SK-N-SH (cell line): Measurements from ENCODE around the gene ZDHHC7. TPM values are rescaled to one million over a fixed set of nuclear protein-coding genes. Genes with fewer than 3 reads are reported as not detected.

ENCODE experiments used
- CTCF ChIA-PET: fragments of 300-600, 350-600 bp; formaldehyde crosslinking; extraction: SDS; loops from one replicate; lab custom pipeline; 2021; lab: Yijun Ruan, JAX
- POLR2A ChIA-PET: fragments of 350-600 bp; sonication (Branson Sonifier 250); formaldehyde crosslinking; extraction: SDS; loops from one replicate; lab custom pipeline; 2020; ENCODE audit warnings: antibody characterized with exemption, inconsistent platforms; lab: Yijun Ruan, JAX
- DNase-seq: peaks from one replicate; pipeline ENCODE4 v3.0.0; 2012
- H2AFZ ChIP-seq: fragments of 200-600 bp; sonication (generic); 2 replicates; pipeline ENCODE4 v1.8.1; 2016; ENCODE audit warnings: antibody characterized with exemption, mild to moderate bottlenecking, low read depth
- H3F3A ChIP-seq: fragments of 200-600 bp; sonication (generic); replicated peaks from 2 replicates; pipeline ENCODE3; 2016; ENCODE audit warnings: antibody characterized with exemption, mild to moderate bottlenecking; ENCODE audit not compliant: insufficient read depth
- H3K27ac ChIP-seq, 2 experiments: fragments of 200-500 bp in 1 of 2; fragments of 200-600 bp in 1 of 2; sonication (Bioruptor generic) in 1 of 2; sonication (generic), shearing (Covaris generic) in 1 of 2; 2 replicates each; pipeline versions ENCODE4 v1.5.1 to v1.6.1; 2014 to 2016; ENCODE audit warnings: low read depth in 2 of 2, inconsistent platforms in 1 of 2, low read length in 1 of 2, mild to moderate bottlenecking in 1 of 2, mixed read lengths in 1 of 2
- H3K27me3 ChIP-seq: fragments of 200-600 bp; sonication (generic), shearing (Covaris generic); 2 replicates; pipeline ENCODE4 v1.6.1; 2016; ENCODE audit warnings: mixed run types; ENCODE audit not compliant: insufficient read depth
- H3K36me3 ChIP-seq, 2 experiments: fragments of 200-500 bp in 1 of 2; fragments of 200-600 bp in 1 of 2; sonication (Bioruptor generic) in 1 of 2; sonication (generic) in 1 of 2; replicated peaks in 1 of 2; 2 replicates each; pipeline versions ENCODE3 to v1.5.1; 2014 to 2016; ENCODE audit warnings: low read length in 1 of 2, mild to moderate bottlenecking in 1 of 2; ENCODE audit not compliant: insufficient read depth in 2 of 2, control insufficient read depth in 1 of 2
- H3K4me1 ChIP-seq, 2 experiments: fragments of 200-500 bp in 1 of 2; fragments of 200-600 bp in 1 of 2; sonication (Bioruptor generic) in 1 of 2; sonication (generic), shearing (Covaris generic) in 1 of 2; 2 replicates each; pipeline versions ENCODE4 v1.5.1 to v1.6.1; 2014 to 2016; ENCODE audit warnings: low read depth in 1 of 2, low read length in 1 of 2, mixed run types in 1 of 2; ENCODE audit not compliant: insufficient read depth in 2 of 2, control insufficient read depth in 1 of 2
- H3K4me2 ChIP-seq: fragments of 200-600 bp; sonication (generic), shearing (Covaris generic); 2 replicates; pipeline ENCODE4 v1.6.1; 2017; ENCODE audit warnings: mixed run types
- H3K4me3 ChIP-seq, 2 experiments: fragments of 200-500 bp in 1 of 2; fragments of 200-600 bp in 1 of 2; sonication (Bioruptor generic) in 1 of 2; sonication (generic), shearing (Covaris generic) in 1 of 2; 2 replicates each; pipeline versions ENCODE4 v1.5.1 to v1.8.1; 2014 to 2016; ENCODE audit warnings: low read depth in 2 of 2, inconsistent platforms in 1 of 2, low read length in 1 of 2, mild to moderate bottlenecking in 1 of 2, mixed read lengths in 1 of 2, moderate library complexity in 1 of 2
- H3K79me2 ChIP-seq: fragments of 200-600 bp; sonication (generic); 2 replicates; pipeline ENCODE4 v1.8.1; 2017; ENCODE audit warnings: mild to moderate bottlenecking; ENCODE audit not compliant: insufficient read depth
- H3K9ac ChIP-seq: fragments of 200-600 bp; sonication (generic); 2 replicates; pipeline ENCODE4 v1.6.1; 2017; ENCODE audit warnings: mixed run types
- H3K9me2 ChIP-seq: fragments of 200-600 bp; sonication (generic); 2 replicates; pipeline ENCODE4 v1.6.1; 2017; ENCODE audit warnings: mixed run types
- H3K9me3 ChIP-seq: fragments of 200-600 bp; sonication (generic); 2 replicates; pipeline ENCODE4 v1.6.1; 2017; ENCODE audit warnings: mixed run types, mild to moderate bottlenecking, moderate library complexity
- H4K20me1 ChIP-seq: fragments of 200-600 bp; sonication (generic); 2 replicates; pipeline ENCODE4 v1.6.1; 2017; ENCODE audit warnings: mild to moderate bottlenecking, mixed run types; ENCODE audit not compliant: insufficient read depth
- CHD2 ChIP-seq: fragments of 150-350 bp; IDR thresholded peaks from 2 replicates; pipeline ENCODE4 v1.6.1; 2018; ENCODE audit warnings: low read length; ENCODE audit not compliant: partially characterized antibody
- CTCF ChIP-seq: fragments of 200-600 bp; sonication (generic); IDR thresholded peaks from 2 replicates; pipeline ENCODE4 v1.6.1; 2017; ENCODE audit warnings: antibody characterized with exemption, mild to moderate bottlenecking, moderate library complexity
- JUND ChIP-seq: IDR thresholded peaks from 2 replicates; pipeline ENCODE4 v1.4.0; 2012
- MEF2A ChIP-seq: IDR thresholded peaks from 2 replicates; pipeline ENCODE4 v1.4.0; 2012; ENCODE audit warnings: low read depth, borderline replicate concordance
- MXI1 ChIP-seq: IDR thresholded peaks from 2 replicates; pipeline ENCODE4 v1.6.1; 2012; ENCODE audit warnings: mild to moderate bottlenecking, low read depth, low read length, improper control_type of control experiment
- NRF1 ChIP-seq: IDR thresholded peaks from 2 replicates; pipeline ENCODE4 v1.6.1; 2012; ENCODE audit warnings: low read depth, mild to moderate bottlenecking, low read length
- RAD21 ChIP-seq: IDR thresholded peaks from 2 replicates; pipeline ENCODE4 v1.6.1; 2012; ENCODE audit warnings: mild to moderate bottlenecking, low read length
- RFX5 ChIP-seq: IDR thresholded peaks from 2 replicates; pipeline ENCODE4 v1.6.1; 2012; ENCODE audit warnings: mild to moderate bottlenecking, improper control_type of control experiment, low read length
- SIN3A ChIP-seq: IDR thresholded peaks from 2 replicates; pipeline ENCODE4 v1.6.1; 2012; ENCODE audit warnings: low read depth, mild to moderate bottlenecking, low read length, moderate library complexity, borderline replicate concordance
- SMC3 ChIP-seq: IDR thresholded peaks from 2 replicates; pipeline ENCODE4 v1.6.1; 2012; ENCODE audit warnings: low read depth, low read length, improper control_type of control experiment
- TCF12 ChIP-seq: IDR thresholded peaks from 2 replicates; pipeline ENCODE4 v1.4.0; 2012
- YY1 ChIP-seq: IDR thresholded peaks from 2 replicates; pipeline ENCODE4 v1.4.0; 2012; ENCODE audit warnings: low read depth, mild to moderate bottlenecking
- WGBS: methylation state at CpG from one replicate; pipeline ENCODE4 v1.1.6; 2017; ENCODE audit warnings: low lambda C conversion rate; 5-methylcytosine and 5-hydroxymethylcytosine counted together
- polyA plus RNA-seq, 3 experiments: library from polyadenylated mRNA; depleted of rRNA; stranded (reverse); fragments of >200 nt; gene quantifications; 2 replicates each; pipeline ENCODE4 v1.2.3, GENCODE V29; 2012
- TF ChIP-seq, protein P1 (sequence below): fragments of 150-350 bp; IDR thresholded peaks from 2 replicates; pipeline ENCODE4 v1.6.1; 2017; ENCODE audit warnings: antibody characterized with exemption, low read length, low read depth, borderline replicate concordance
- TF ChIP-seq, protein P2 (sequence below): IDR thresholded peaks from 2 replicates; pipeline ENCODE4; 2012

ZDHHC7 gene
- polyA plus RNA-seq, 1 of the 3 experiments (the other 2 are of a cell fraction), result 114 TPM

DNA sequence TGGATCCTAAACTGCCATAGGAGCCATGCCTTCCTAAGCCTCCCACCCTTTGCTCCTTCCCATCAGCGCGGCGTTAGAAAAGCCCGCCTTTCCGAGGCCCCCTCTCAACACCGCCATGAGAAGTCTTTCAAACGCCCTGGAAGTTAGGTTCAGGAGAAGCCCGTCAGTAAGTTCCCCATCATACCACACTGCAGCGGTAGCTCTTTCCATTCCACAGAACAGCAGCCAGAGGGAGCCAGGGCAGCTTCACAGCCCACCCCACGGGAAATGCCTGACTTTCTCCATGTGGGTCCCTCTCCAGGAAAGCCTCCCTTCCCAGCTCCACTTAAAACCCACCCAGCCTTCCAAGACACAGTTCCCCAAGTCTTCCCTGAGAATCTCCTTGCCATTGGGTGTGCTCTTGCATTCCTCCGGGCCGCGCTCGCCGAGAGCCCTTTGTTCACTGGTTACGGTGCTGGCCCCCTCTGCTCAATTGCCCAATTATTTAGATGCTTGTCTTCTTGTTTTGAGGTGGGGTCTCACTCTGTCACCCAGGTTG, 44.9 kb upstream of the ZDHHC7 start:
- Histone ChIP-seq H3K4me3 (no peak overlapping the region), H3K27ac (peak overlapping the region in 1 of 2 experiments; percentile 70; a peak in 1 of 4 replicates), H3K4me2 (peak overlapping the region; percentile 83), H3K4me1 (peaks cover 8 to 10% of the 10 kb centered on the region in 2 experiments; a peak in 2 of 4 replicates), H4K20me1 (no peaks in the 10 kb centered on the region), H3K79me2 (no peaks in the 10 kb centered on the region), H3K9me3 (no peaks in the 10 kb centered on the region), H3K36me3 (no peaks in the 10 kb centered on the region), H3K9me2 (no peaks in the 10 kb centered on the region), H3F3A (peaks cover 14% of the 10 kb centered on the region), H2AFZ (no peak overlapping the region), H3K9ac (no peak overlapping the region), H3K27me3 (no peaks in the 10 kb centered on the region)
- peak; percentile 46 for DNase-seq
- 90% methylated on average over 16 of the region's 16 CpGs for WGBS
- TF ChIP-seq NRF1 (no peak), JUND (no peak), TCF12 (no peak), SMC3 (0 out of 2 replicates have a peak, but pooled peaks have one; percentile 3), SIN3A (no peak), CTCF (peak; percentile 37), MXI1 (no peak), MEF2A (no peak), RAD21 (no peak), YY1 (no peak), CHD2 (no peak), RFX5 (no peak)
- TF ChIP-seq, protein P1, sequence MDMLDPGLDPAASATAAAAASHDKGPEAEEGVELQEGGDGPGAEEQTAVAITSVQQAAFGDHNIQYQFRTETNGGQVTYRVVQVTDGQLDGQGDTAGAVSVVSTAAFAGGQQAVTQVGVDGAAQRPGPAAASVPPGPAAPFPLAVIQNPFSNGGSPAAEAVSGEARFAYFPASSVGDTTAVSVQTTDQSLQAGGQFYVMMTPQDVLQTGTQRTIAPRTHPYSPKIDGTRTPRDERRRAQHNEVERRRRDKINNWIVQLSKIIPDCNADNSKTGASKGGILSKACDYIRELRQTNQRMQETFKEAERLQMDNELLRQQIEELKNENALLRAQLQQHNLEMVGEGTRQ, result no peak
- TF ChIP-seq, protein P2, sequence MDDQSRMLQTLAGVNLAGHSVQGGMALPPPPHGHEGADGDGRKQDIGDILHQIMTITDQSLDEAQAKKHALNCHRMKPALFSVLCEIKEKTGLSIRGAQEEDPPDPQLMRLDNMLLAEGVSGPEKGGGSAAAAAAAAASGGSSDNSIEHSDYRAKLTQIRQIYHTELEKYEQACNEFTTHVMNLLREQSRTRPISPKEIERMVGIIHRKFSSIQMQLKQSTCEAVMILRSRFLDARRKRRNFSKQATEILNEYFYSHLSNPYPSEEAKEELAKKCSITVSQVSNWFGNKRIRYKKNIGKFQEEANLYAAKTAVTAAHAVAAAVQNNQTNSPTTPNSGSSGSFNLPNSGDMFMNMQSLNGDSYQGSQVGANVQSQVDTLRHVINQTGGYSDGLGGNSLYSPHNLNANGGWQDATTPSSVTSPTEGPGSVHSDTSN, result no peak
- ChIA-PET POLR2A (no interaction called here), CTCF (interaction anchor here (0.6 to 2.3 kb wide), 5 partner anchors 9 to 604 kb away, joined by 3 to 11 read pairs (median 3); no protein-coding TSS in a partner anchor)
